IMR-90 (cell line): ENCODE measurements around the gene MECR. TPM values are rescaled to one million over a fixed set of nuclear protein-coding genes. Genes with fewer than 3 reads are reported as not detected.
A peak's percentile ranks its signal among the peaks of the same experiment; 100 is the strongest.

ENCODE experiments used
- ATAC-seq: fragments of 200-7000 bp; cut with Tn5 transposase; 2 replicates; pipeline ENCODE4 v1.9.1; 2020; ENCODE audit warnings: low read depth, mild to moderate bottlenecking, moderate library complexity
- BruUV-seq: library from RNA; stranded (reverse); fragments of 400-500 nt; replicated peaks from 2 replicates; lab custom pipeline; 2021; lab: Mats Ljungman, UMichigan
- CTCF ChIA-PET: fragments of 300-600 bp; formaldehyde crosslinking; extraction: SDS; loops from one replicate; lab custom pipeline; 2021; ENCODE audit warnings: antibody characterized with exemption; lab: Yijun Ruan, JAX
- POLR2A ChIA-PET: fragments of 300-600 bp; sonication (Branson Sonifier 250); formaldehyde crosslinking; loops from one replicate; lab custom pipeline; 2022; ENCODE audit warnings: antibody characterized with exemption; ENCODE audit not compliant: unreplicated experiment; lab: Charles Lee
- DNase-seq: peaks from one replicate; pipeline ENCODE4 v3.0.0; 2013
- H2AFZ ChIP-seq: replicated peaks from 2 replicates; pipeline ENCODE3; 2013; ENCODE audit warnings: low read length, mild to moderate bottlenecking; ENCODE audit not compliant: poor library complexity
- H2AK5ac ChIP-seq: 2 replicates; pipeline ENCODE4 v1.6.1; 2013; ENCODE audit warnings: low read depth, low read length, inconsistent platforms
- H2AK9ac ChIP-seq: replicated peaks from 2 replicates; pipeline ENCODE3; 2013; ENCODE audit warnings: mild to moderate bottlenecking, low read depth, low read length, moderate library complexity; ENCODE audit not compliant: poor library complexity
- H2BK120ac ChIP-seq: 2 replicates; pipeline ENCODE4 v1.6.1; 2013; ENCODE audit warnings: low read depth, low read length, inconsistent platforms
- H2BK15ac ChIP-seq: 3 replicates; pipeline ENCODE4 v1.6.1; 2013; ENCODE audit warnings: low read depth, low read length, inconsistent platforms
- H2BK20ac ChIP-seq: 2 replicates; pipeline ENCODE4 v1.6.1; 2013; ENCODE audit warnings: low read depth, mild to moderate bottlenecking, inconsistent platforms, low read length, moderate library complexity
- H2BK5ac ChIP-seq: 2 replicates; pipeline ENCODE4 v1.6.1; 2013; ENCODE audit warnings: mild to moderate bottlenecking, low read depth, low read length, inconsistent platforms; ENCODE audit not compliant: poor library complexity, severe bottlenecking
- H3K14ac ChIP-seq: replicated peaks from 2 replicates; pipeline ENCODE4 v1.6.1; 2013; ENCODE audit warnings: low read depth, low read length, inconsistent platforms
- H3K18ac ChIP-seq: 2 replicates; pipeline ENCODE4 v1.6.1; 2013; ENCODE audit warnings: low read depth, low read length, control low read depth
- H3K23ac ChIP-seq: 2 replicates; pipeline ENCODE4 v1.6.1; 2013; ENCODE audit warnings: low read depth, low read length, inconsistent platforms
- H3K27ac ChIP-seq: 2 replicates; pipeline ENCODE4 v1.5.1; 2013; ENCODE audit warnings: mild to moderate bottlenecking, control low read depth, low read length; ENCODE audit not compliant: insufficient read depth
- H3K27me3 ChIP-seq: 2 replicates; pipeline ENCODE4 v1.6.1; 2013; ENCODE audit warnings: low read length; ENCODE audit not compliant: control insufficient read depth, insufficient read depth
- H3K36me3 ChIP-seq: 2 replicates; pipeline ENCODE4 v1.6.1; 2013; ENCODE audit warnings: low read length, mixed read lengths; ENCODE audit not compliant: control insufficient read depth, insufficient read depth
- H3K4ac ChIP-seq: 2 replicates; pipeline ENCODE4 v1.6.1; 2013; ENCODE audit warnings: low read depth, low read length, inconsistent platforms
- H3K4me1 ChIP-seq: 2 replicates; pipeline ENCODE4 v1.6.1; 2013; ENCODE audit warnings: low read length, mixed read lengths; ENCODE audit not compliant: control insufficient read depth, insufficient read depth
- H3K4me2 ChIP-seq: 2 replicates; pipeline ENCODE4 v1.6.1; 2013; ENCODE audit warnings: low read depth, mild to moderate bottlenecking, control low read depth, low read length, moderate library complexity
- H3K4me3 ChIP-seq: 2 replicates; pipeline ENCODE4 v1.5.1; 2013; ENCODE audit warnings: low read depth, mild to moderate bottlenecking, control low read depth, low read length, moderate library complexity; ENCODE audit not compliant: insufficient read depth
- H3K56ac ChIP-seq: 2 replicates; pipeline ENCODE4 v1.6.1; 2013; ENCODE audit warnings: low read length, inconsistent platforms; ENCODE audit not compliant: insufficient read depth; ENCODE audit errors: extremely low read depth
- H3K79me1 ChIP-seq, 2 experiments: 2 replicates each; pipeline ENCODE4 v1.6.1; 2013; ENCODE audit warnings: low read length in 2 of 2, inconsistent platforms in 1 of 2, low read depth in 1 of 2
- H3K9ac ChIP-seq: 2 replicates; pipeline ENCODE4 v1.6.1; 2013; ENCODE audit warnings: low read depth, low read length, control low read depth
- H3K9me1 ChIP-seq: 2 replicates; pipeline ENCODE4 v1.6.1; 2013; ENCODE audit warnings: low read length, inconsistent platforms; ENCODE audit not compliant: insufficient read depth
- H3K9me3 ChIP-seq: 2 replicates; pipeline ENCODE4 v1.6.1; 2013; ENCODE audit warnings: low read length; ENCODE audit not compliant: control insufficient read depth, insufficient read depth
- H4K20me1 ChIP-seq: 2 replicates; pipeline ENCODE4 v1.6.1; 2013; ENCODE audit warnings: low read length, inconsistent platforms; ENCODE audit not compliant: insufficient read depth
- H4K5ac ChIP-seq: 2 replicates; pipeline ENCODE4 v1.6.1; 2013; ENCODE audit warnings: mild to moderate bottlenecking, low read depth, low read length, control low read depth
- H4K8ac ChIP-seq, 2 experiments: 2 replicates each; pipeline ENCODE4 v1.6.1; 2013; ENCODE audit warnings: low read depth in 2 of 2, low read length in 2 of 2, control low read depth in 1 of 2, inconsistent platforms in 1 of 2
- H4K91ac ChIP-seq: 2 replicates; pipeline ENCODE4 v1.6.1; 2013; ENCODE audit warnings: low read depth, low read length, inconsistent platforms; ENCODE audit not compliant: insufficient read depth
- BHLHE40 ChIP-seq: fragments of 150-350 bp; IDR thresholded peaks from 2 replicates; pipeline ENCODE4 v1.6.1; 2016; ENCODE audit warnings: mild to moderate bottlenecking, low read depth, low read length
- CEBPB ChIP-seq: IDR thresholded peaks from 2 replicates; pipeline ENCODE4 v1.6.1; 2012; ENCODE audit warnings: low read depth, low read length, improper control_type of control experiment
- FOS ChIP-seq: fragments of 150-350 bp; IDR thresholded peaks from 2 replicates; pipeline ENCODE4 v1.6.1; 2016; ENCODE audit warnings: low read depth, low read length
- MXI1 ChIP-seq: IDR thresholded peaks from 2 replicates; pipeline ENCODE4 v1.6.1; 2012; ENCODE audit warnings: low read depth, mild to moderate bottlenecking, low read length, moderate library complexity, borderline replicate concordance
- POLR2A ChIP-seq: IDR thresholded peaks from 2 replicates; pipeline ENCODE4 v1.6.1; 2012; ENCODE audit warnings: mild to moderate bottlenecking, low read depth, low read length
- RAD21 ChIP-seq: IDR thresholded peaks from 2 replicates; pipeline ENCODE4 v1.6.1; 2012; ENCODE audit warnings: low read length, improper control_type of control experiment
- RCOR1 ChIP-seq: IDR thresholded peaks from 2 replicates; pipeline ENCODE4 v1.6.1; 2012; ENCODE audit warnings: mild to moderate bottlenecking, low read length, improper control_type of control experiment; ENCODE audit not compliant: insufficient replicate concordance
- RFX5 ChIP-seq: IDR thresholded peaks from 2 replicates; pipeline ENCODE4 v1.8.0; 2012; ENCODE audit warnings: low read depth, mild to moderate bottlenecking, low read length, moderate library complexity
- SMC3 ChIP-seq: fragments of 150-350 bp; IDR thresholded peaks from 2 replicates; pipeline ENCODE4 v1.6.1; 2016; ENCODE audit warnings: low read depth, mild to moderate bottlenecking, antibody characterized with exemption, low read length, moderate library complexity
- WGBS, 2 experiments: methylation state at CpG; one replicate each; pipeline versions ENCODE4 v1.1.5 to v1.1.7; 2013; ENCODE audit warnings: missing lambda C conversion rate in 2 of 2; ENCODE audit not compliant: insufficient read length in 1 of 2; ENCODE audit errors: extremely low coverage in 2 of 2; 5-methylcytosine and 5-hydroxymethylcytosine counted together
- dilution Hi-C: fragments of 300-500 bp; cut with HindIII; formaldehyde crosslinking; loops from one replicate; pipeline ENCODE4 v1.14.3; 2018; ENCODE audit warnings: low sequenced_read_pairs; ENCODE audit not compliant: unreplicated experiment
- in situ Hi-C: fragments of 300-500 bp; cut with MboI; formaldehyde crosslinking; loops from 3 replicates; pipeline ENCODE4 v1.14.3; 2019; ENCODE audit warnings: low sequenced_read_pairs, inconsistent platforms, mixed read lengths
- intact Hi-C: fragments of 100-400 bp; cut with micrococcal nuclease; formaldehyde crosslinking; loops from 2 replicates; pipeline ENCODE4 v1.10.0; 2022
- polyA plus RNA-seq, 3 experiments: library from polyadenylated mRNA; depleted of rRNA; stranded (reverse); fragments of >200 nt; gene quantifications; 2 replicates each; pipeline ENCODE4 v1.2.3, GENCODE V29; 2012; ENCODE audit warnings: low replicate concordance in 1 of 3
- total RNA-seq: library from RNA; depleted of rRNA; stranded (reverse); fragments of >200 nt; gene quantifications from 2 replicates; pipeline ENCODE4 v1.2.3, GENCODE V29; 2012
- TF ChIP-seq, protein P1 (sequence below): fragments of 150-350 bp; IDR thresholded peaks from 2 replicates; pipeline ENCODE4 v1.6.1; 2016; ENCODE audit warnings: low read depth, mild to moderate bottlenecking, low read length, moderate library complexity, borderline replicate concordance
- TF ChIP-seq, protein P2 (sequence below): fragments of 150-350 bp; IDR thresholded peaks from 2 replicates; pipeline ENCODE4 v1.6.1; 2017; ENCODE audit warnings: mild to moderate bottlenecking, antibody characterized with exemption, low read length, low read depth
- TF ChIP-seq, protein P3 (sequence below): conservative IDR thresholded peaks from 2 replicates; pipeline ENCODE4 v1.5.1; 2012; ENCODE audit warnings: mild to moderate bottlenecking, low read depth, low read length, improper control_type of control experiment

Gene MECR
- total and polyA plus RNA-seq, 2 of the 4 experiments (the other 2 are of a cell fraction) = 20.3 to 24.8 TPM

DNA sequence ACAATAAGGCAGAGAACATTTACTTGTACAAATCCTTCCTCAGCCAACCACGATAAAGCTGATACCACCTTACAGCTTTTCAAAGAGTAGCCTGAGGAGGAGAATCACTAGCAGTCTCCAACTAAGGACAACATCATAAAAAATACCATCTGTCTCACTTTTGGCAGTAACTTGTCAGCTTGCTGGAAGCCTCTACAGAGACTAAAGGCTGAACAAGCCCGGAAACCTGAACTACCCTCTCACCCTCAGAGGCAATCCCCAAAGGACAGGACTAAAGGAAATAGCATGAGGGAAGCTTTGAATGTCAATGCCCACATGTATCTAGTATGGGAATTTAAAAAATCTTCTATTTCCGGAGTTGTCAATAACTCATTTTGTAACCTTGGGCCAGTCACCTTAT lies 59.6 kb downstream of the MECR start:
- no peaks in the 10 kb centered on the region for H3K9me3 ChIP-seq
- in situ Hi-C loops (no loop called here), dilution Hi-C loops (no loop called here), intact Hi-C loops (no loop called here)
- H3K9ac ChIP-seq = no peak overlapping the region
- H3K27me3 ChIP-seq = no peaks in the 10 kb centered on the region
- no peak overlapping the region for H2BK5ac ChIP-seq
- H3K9me1 ChIP-seq = peaks cover 11% of the 10 kb centered on the region
- ChIA-PET POLR2A (interaction anchor here (0.7 to 1.5 kb wide), 2 partner anchors 11 to 23 kb away, joined by 3 to 5 read pairs; partner anchors contain the start of gene SRSF4), CTCF (interaction anchor here (0.7 kb wide), 1 partner anchor 12 kb away, joined by 4 read pairs; no protein-coding TSS in a partner anchor)
- ATAC-seq (peak; percentile 34), DNase-seq (no peak)
- no peak overlapping the region; the same call in 1 of the 2 replicates for H3K4me2 ChIP-seq
- no peak overlapping the region for H2BK20ac ChIP-seq
- BruUV-seq = no TSS peak
- H3K56ac ChIP-seq = no peak overlapping the region
- no peak overlapping the region for H3K18ac ChIP-seq
- peaks cover 7 to 53% of the 10 kb centered on the region in 2 experiments for H3K79me1 ChIP-seq
- WGBS, 2 experiments = no CpG with 5 or more reads among the region's 3 CpGs
- no peak overlapping the region for H3K4ac ChIP-seq
- no peak overlapping the region for H2AK9ac ChIP-seq
- H2AK5ac ChIP-seq = no peak overlapping the region
- H3K4me3 ChIP-seq = no peak overlapping the region
- peak overlapping the region; percentile 60; the same call in 1 of the 2 replicates for H3K23ac ChIP-seq
- no peak overlapping the region for H2BK120ac ChIP-seq
- peaks cover 13% of the 10 kb centered on the region for H3K4me1 ChIP-seq
- H4K5ac ChIP-seq = no peak overlapping the region
- H3K14ac ChIP-seq = 0 out of 2 replicates have a peak overlapping the region, but pooled peaks have one; percentile 11
- H4K20me1 ChIP-seq = peaks cover 79% of the 10 kb centered on the region
- H2AFZ ChIP-seq = no peak overlapping the region
- TF ChIP-seq, protein P1, sequence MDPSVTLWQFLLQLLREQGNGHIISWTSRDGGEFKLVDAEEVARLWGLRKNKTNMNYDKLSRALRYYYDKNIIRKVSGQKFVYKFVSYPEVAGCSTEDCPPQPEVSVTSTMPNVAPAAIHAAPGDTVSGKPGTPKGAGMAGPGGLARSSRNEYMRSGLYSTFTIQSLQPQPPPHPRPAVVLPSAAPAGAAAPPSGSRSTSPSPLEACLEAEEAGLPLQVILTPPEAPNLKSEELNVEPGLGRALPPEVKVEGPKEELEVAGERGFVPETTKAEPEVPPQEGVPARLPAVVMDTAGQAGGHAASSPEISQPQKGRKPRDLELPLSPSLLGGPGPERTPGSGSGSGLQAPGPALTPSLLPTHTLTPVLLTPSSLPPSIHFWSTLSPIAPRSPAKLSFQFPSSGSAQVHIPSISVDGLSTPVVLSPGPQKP = no peak
- TF ChIP-seq RCOR1 = no peak
- TF ChIP-seq RFX5 = no peak
- no peak for TF ChIP-seq FOS
- TF ChIP-seq, protein P2, sequence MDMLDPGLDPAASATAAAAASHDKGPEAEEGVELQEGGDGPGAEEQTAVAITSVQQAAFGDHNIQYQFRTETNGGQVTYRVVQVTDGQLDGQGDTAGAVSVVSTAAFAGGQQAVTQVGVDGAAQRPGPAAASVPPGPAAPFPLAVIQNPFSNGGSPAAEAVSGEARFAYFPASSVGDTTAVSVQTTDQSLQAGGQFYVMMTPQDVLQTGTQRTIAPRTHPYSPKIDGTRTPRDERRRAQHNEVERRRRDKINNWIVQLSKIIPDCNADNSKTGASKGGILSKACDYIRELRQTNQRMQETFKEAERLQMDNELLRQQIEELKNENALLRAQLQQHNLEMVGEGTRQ = no peak
- TF ChIP-seq, protein P3, sequence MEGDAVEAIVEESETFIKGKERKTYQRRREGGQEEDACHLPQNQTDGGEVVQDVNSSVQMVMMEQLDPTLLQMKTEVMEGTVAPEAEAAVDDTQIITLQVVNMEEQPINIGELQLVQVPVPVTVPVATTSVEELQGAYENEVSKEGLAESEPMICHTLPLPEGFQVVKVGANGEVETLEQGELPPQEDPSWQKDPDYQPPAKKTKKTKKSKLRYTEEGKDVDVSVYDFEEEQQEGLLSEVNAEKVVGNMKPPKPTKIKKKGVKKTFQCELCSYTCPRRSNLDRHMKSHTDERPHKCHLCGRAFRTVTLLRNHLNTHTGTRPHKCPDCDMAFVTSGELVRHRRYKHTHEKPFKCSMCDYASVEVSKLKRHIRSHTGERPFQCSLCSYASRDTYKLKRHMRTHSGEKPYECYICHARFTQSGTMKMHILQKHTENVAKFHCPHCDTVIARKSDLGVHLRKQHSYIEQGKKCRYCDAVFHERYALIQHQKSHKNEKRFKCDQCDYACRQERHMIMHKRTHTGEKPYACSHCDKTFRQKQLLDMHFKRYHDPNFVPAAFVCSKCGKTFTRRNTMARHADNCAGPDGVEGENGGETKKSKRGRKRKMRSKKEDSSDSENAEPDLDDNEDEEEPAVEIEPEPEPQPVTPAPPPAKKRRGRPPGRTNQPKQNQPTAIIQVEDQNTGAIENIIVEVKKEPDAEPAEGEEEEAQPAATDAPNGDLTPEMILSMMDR = no peak
- no peak for TF ChIP-seq RAD21
- no peak for TF ChIP-seq POLR2A
- TF ChIP-seq MXI1 = no peak
- no peak for TF ChIP-seq CEBPB
- no peak for TF ChIP-seq SMC3
- no peak for TF ChIP-seq BHLHE40
- peaks cover 15% of the 10 kb centered on the region for H3K36me3 ChIP-seq
- no peak overlapping the region for H2BK15ac ChIP-seq
- no peak overlapping the region for H4K91ac ChIP-seq
- no peak overlapping the region for H4K8ac ChIP-seq
- H3K27ac ChIP-seq = no peak overlapping the region
